ENCODE results near the gene THUMPD3.

THUMPD3 gene

DNA sequence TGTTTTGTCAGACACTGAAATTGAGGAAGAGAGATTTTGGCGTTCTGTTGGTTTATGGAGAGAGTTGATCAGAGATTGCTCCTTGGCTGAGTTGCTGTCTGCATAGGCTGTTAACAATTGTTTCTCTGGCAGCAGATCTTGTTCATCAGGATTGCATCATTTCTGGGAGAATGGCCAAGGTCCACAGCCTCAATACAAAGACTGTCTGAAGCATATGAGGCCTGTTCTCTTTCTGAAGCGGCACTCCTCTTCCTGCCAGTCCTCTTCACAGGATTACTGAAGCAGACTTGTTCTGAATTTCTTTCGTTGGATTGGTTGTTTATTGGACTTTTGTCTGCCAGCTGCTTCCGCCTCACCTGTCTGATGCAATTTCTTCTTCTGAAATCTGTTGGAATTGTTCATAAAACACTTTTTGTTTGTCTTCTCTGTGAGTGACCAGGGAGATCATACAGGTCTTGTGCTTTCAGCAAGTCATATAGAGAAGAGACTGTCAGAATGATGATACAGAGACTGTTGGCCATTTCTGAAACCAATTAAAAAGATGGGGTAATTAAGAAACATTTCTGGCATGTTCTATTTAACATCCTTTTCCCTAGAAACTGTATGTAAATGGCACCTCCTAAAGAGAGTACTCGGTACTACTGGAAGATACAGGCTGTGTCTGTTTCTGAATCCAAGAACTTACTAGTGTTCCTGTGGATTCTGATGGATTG is 60.0 kb downstream of the THUMPD3 start:
- peak; percentile 69 for DNase-seq

DNA sequence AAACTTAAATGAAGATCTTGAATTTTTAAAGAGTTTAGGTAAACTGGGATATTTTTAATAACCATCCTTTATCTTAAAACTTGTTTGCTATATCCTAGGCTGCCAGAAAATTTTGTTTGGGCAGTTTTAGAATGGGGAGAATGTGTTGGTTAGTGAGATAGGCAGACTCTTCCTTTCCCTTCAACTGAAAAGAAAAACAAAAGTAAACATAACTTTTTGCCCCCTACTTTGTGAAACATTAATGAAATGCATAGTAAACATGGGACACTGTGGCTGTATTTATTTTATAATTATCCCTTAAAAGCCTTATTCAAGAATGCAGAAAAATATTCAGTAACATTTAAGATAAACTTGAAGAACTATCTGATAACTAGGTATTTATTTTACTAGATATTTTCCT is 65.6 kb downstream of the THUMPD3 start:
- no peak for DNase-seq

DNA sequence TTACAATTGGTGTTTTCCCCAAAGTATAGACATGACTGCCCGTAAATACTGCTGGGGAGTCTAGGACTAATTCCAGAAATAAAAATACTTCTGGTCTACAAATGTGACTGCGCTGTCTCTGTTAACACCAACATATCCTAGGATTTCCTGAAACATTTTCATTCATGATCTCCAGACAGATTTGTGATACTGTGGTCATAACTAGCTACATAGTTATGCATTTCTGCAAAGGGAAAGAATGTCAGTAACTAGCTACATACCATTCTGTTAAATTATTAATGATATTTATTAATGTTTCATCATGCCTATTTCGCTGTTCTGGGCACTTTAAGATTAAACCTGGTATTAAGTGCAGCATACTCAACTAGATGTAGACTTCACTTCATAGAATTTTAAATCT is 67.9 kb downstream of the THUMPD3 start:
- no peak for DNase-seq

DNA sequence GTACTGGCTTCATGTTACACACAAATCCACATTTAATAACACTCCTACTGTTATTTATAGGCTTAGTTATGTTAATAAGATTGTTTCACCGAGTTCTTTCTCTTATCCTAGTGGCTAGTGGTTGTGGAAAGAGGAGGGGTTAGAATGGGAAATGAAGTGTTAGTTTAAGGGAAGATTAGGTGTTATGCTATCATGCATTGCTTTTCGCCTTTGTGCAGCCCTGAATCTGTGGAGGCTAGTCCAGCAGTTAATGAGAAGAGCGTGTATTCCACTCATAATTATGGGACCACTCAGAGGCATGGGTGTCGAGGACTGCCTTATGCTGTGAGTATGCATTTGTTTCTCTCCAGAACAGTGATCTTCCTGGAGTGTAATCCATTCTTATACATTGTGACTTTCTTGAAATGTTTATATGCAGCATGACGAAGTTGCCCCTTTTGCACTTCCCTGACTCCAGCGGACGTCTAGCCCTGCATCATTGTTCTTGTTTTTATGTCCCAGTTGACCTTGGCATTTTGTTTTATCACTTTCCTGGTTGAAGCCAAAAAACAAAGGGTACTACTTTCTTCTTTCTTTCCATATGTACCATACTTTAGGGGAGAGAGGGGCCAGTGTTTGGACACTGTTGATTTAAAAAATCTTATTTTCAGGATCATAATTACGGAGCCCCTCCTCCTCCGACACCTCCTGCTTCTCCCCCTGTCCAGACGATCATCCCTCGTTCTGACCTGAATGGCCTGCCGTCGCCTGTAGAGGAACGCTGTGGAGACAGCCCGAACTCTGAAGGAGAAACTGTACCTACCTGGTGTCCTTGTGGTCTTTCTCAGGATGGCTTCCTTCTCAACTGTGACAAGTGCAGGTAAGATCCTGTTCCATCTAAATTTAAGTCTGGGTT is 71.0 kb downstream of the THUMPD3 start:
- no peak for DNase-seq

DNA sequence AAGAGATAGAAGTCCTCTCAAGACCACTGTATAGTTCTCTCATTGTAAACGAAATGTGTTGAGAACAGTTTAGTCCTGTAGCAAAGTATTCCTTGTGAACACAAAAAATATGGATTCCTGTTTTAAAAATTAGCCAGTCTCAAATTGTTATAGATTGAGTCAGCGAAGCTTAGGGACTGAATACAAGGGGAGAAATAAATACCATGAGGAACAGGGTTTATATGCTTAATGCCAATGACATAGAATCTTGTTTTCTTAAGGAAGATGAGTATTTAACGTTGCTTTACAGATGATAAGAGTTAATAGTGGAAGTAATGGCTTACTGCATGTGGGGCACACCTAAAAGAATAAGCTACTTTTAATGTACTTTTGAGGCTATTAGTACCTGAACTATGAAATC is 72.5 kb downstream of the THUMPD3 start:
- no peak for DNase-seq

All from NCI-H510A (cell line).